ENCODE data around the gene MUC6.

DNA sequence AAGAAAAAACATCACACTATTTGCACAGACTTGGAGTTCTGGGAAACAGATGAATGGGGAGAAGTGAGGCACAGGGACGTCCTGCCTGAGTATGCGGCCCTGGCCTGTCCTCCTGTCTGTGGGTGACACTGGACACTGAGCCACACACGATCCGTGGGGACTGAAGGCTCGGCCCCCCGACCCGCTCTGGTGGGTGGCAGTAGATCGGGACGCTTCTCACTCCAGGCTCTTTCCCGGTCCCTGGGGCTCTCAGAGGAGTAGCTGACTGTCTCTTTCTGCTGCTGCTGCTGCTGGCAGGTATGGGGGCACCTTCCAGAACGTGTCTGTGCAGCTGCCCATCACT lies 27.7 kb downstream of the MUC6 start:
- TF ChIP-seq, protein P1, sequence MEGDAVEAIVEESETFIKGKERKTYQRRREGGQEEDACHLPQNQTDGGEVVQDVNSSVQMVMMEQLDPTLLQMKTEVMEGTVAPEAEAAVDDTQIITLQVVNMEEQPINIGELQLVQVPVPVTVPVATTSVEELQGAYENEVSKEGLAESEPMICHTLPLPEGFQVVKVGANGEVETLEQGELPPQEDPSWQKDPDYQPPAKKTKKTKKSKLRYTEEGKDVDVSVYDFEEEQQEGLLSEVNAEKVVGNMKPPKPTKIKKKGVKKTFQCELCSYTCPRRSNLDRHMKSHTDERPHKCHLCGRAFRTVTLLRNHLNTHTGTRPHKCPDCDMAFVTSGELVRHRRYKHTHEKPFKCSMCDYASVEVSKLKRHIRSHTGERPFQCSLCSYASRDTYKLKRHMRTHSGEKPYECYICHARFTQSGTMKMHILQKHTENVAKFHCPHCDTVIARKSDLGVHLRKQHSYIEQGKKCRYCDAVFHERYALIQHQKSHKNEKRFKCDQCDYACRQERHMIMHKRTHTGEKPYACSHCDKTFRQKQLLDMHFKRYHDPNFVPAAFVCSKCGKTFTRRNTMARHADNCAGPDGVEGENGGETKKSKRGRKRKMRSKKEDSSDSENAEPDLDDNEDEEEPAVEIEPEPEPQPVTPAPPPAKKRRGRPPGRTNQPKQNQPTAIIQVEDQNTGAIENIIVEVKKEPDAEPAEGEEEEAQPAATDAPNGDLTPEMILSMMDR (IDR thresholded peaks at IDR 0.05): no peak
- TF ChIP-seq MEF2A (IDR thresholded peaks at IDR 0.05; ENCODE audit: borderline replicate concordance, low read depth) (no peak), TAF1 (IDR thresholded peaks at IDR 0.05; ENCODE audit: borderline replicate concordance, low read depth, low read length) (no peak), FOXM1 (IDR thresholded peaks at IDR 0.05; ENCODE audit: low read depth) (no peak), SIN3A (IDR thresholded peaks at IDR 0.05; ENCODE audit: borderline replicate concordance, low read depth, low read length) (no peak), SMC3 (IDR thresholded peaks at IDR 0.05; ENCODE audit: low read depth, low read length) (no peak), CHD2 (IDR thresholded peaks at IDR 0.05; ENCODE audit: low read length, partially characterized antibody) (no peak), NRF1 (IDR thresholded peaks at IDR 0.05; ENCODE audit: low read depth, low read length) (no peak), NFIC (IDR thresholded peaks at IDR 0.05; ENCODE audit: borderline replicate concordance) (no peak), POLR2AphosphoS5 (IDR thresholded peaks at IDR 0.05; ENCODE audit: low read depth, low read length) (no peak), TEAD4 (IDR thresholded peaks at IDR 0.05; ENCODE audit: borderline replicate concordance, insufficient read depth) (no peak)
- TF ChIP-seq, protein P2, sequence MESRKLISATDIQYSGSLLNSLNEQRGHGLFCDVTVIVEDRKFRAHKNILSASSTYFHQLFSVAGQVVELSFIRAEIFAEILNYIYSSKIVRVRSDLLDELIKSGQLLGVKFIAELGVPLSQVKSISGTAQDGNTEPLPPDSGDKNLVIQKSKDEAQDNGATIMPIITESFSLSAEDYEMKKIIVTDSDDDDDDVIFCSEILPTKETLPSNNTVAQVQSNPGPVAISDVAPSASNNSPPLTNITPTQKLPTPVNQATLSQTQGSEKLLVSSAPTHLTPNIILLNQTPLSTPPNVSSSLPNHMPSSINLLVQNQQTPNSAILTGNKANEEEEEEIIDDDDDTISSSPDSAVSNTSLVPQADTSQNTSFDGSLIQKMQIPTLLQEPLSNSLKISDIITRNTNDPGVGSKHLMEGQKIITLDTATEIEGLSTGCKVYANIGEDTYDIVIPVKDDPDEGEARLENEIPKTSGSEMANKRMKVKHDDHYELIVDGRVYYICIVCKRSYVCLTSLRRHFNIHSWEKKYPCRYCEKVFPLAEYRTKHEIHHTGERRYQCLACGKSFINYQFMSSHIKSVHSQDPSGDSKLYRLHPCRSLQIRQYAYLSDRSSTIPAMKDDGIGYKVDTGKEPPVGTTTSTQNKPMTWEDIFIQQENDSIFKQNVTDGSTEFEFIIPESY (IDR thresholded peaks at IDR 0.05; ENCODE audit: borderline replicate concordance, low read depth): no peak
- TF ChIP-seq, protein P3, sequence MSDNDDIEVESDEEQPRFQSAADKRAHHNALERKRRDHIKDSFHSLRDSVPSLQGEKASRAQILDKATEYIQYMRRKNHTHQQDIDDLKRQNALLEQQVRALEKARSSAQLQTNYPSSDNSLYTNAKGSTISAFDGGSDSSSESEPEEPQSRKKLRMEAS (IDR thresholded peaks at IDR 0.05; ENCODE audit: low read depth): no peak

All from SK-N-SH (cell line).